HEK293 (cell line): ENCODE data around the gene DAZAP1.

Source experiments
- CTCF ChIA-PET: fragments of 350-600 bp; formaldehyde crosslinking; extraction: SDS; loops from one replicate; lab custom pipeline; 2021; ENCODE audit warnings: antibody characterized with exemption; lab: Yijun Ruan, JAX
- POLR2A ChIA-PET: fragments of 300-600 bp; formaldehyde crosslinking; extraction: SDS; loops from one replicate; lab custom pipeline; 2020; ENCODE audit warnings: antibody characterized with exemption, inconsistent platforms; lab: Yijun Ruan, JAX
- H3K27ac ChIP-seq: fragments of 200-500 bp; sonication (Bioruptor generic); 2 replicates; pipeline ENCODE4 v1.5.1; 2014; ENCODE audit warnings: low read depth, low read length, control low read depth, inconsistent platforms; ENCODE audit errors: extremely low read depth
- H3K36me3 ChIP-seq, 2 experiments: fragments of 200-500 bp in 1 of 2; sonication (Bioruptor generic) in 1 of 2; 1 replicate in 1 of 2; 2 replicates in 1 of 2; pipeline ENCODE4 v1.5.1; 2014 to 2017; ENCODE audit warnings: inconsistent platforms in 2 of 2, low read length in 2 of 2; ENCODE audit not compliant: control insufficient read depth in 2 of 2, insufficient read depth in 1 of 2
- H3K4me1 ChIP-seq: fragments of 200-500 bp; sonication (Bioruptor generic); 2 replicates; pipeline ENCODE4 v1.5.1; 2014; ENCODE audit warnings: mild to moderate bottlenecking, low read length, inconsistent platforms; ENCODE audit not compliant: control insufficient read depth, insufficient read depth
- H3K4me3 ChIP-seq: 2 replicates; pipeline ENCODE4 v1.5.1; 2011; ENCODE audit warnings: low read depth, mild to moderate bottlenecking, control low read depth, low read length, moderate library complexity
- H3K9me3 ChIP-seq: fragments of 200-500 bp; sonication (Bioruptor generic); 2 replicates; pipeline ENCODE4 v1.5.1; 2014; ENCODE audit warnings: low read depth, low read length, inconsistent platforms; ENCODE audit not compliant: control insufficient read depth, insufficient read depth
- AEBP2 ChIP-seq: fragments of 450-650 bp; formaldehyde crosslinking; IDR thresholded peaks from 2 replicates; pipeline ENCODE4 v1.5.1; 2016; ENCODE audit warnings: missing biosample characterization, missing genetic modification characterization, borderline replicate concordance
- BCL11B ChIP-seq: fragments of 450-650 bp; formaldehyde crosslinking; IDR thresholded peaks from 2 replicates; pipeline ENCODE4 v1.5.1; 2016; ENCODE audit warnings: low read depth, missing biosample characterization, missing genetic modification characterization
- HOXA7 ChIP-seq: sonication (generic); formaldehyde crosslinking; IDR thresholded peaks from 2 replicates; pipeline ENCODE4 v1.8.1; 2022; ENCODE audit warnings: missing genetic modification reagents, borderline replicate concordance
- KLF10 ChIP-seq: fragments of 450-650 bp; IDR thresholded peaks from 2 replicates; pipeline ENCODE4 v1.5.1; 2018; ENCODE audit warnings: missing biosample characterization, mild to moderate bottlenecking, missing genetic modification characterization
- OSR2 ChIP-seq: fragments of 450-650 bp; formaldehyde crosslinking; IDR thresholded peaks from 2 replicates; pipeline ENCODE4 v1.5.1; 2016; ENCODE audit warnings: missing biosample characterization, missing genetic modification characterization
- SETDB1 ChIP-seq: IDR thresholded peaks from one replicate; pipeline ENCODE4 v1.6.1; 2017; ENCODE audit warnings: mild to moderate bottlenecking, low read length, moderate library complexity, mixed read lengths; ENCODE audit not compliant: insufficient read length
- SP2 ChIP-seq: fragments of 450-650 bp; formaldehyde crosslinking; IDR thresholded peaks from 2 replicates; pipeline ENCODE4 v1.5.1; 2016; ENCODE audit warnings: missing biosample characterization, missing genetic modification characterization
- TRIM28 ChIP-seq: IDR thresholded peaks from 2 replicates; pipeline ENCODE4 v1.6.1; 2011; ENCODE audit warnings: low read length, control low read depth, borderline replicate concordance
- ZBTB21 ChIP-seq: fragments of 450-650 bp; formaldehyde crosslinking; IDR thresholded peaks from 2 replicates; pipeline ENCODE4 v1.5.1; 2017; ENCODE audit warnings: missing biosample characterization, missing genetic modification characterization
- ZBTB48 ChIP-seq: fragments of 450-650 bp; formaldehyde crosslinking; IDR thresholded peaks from 2 replicates; pipeline ENCODE4 v1.5.1; 2016; ENCODE audit warnings: missing biosample characterization, missing genetic modification characterization
- ZFHX2 ChIP-seq: fragments of 450-650 bp; formaldehyde crosslinking; conservative IDR thresholded peaks from 2 replicates; pipeline ENCODE4 v1.5.1; 2016; ENCODE audit warnings: missing biosample characterization, missing genetic modification characterization
- ZIC2 ChIP-seq: fragments of 450-650 bp; formaldehyde crosslinking; IDR thresholded peaks from 2 replicates; pipeline ENCODE4 v1.5.1; 2016; ENCODE audit warnings: missing biosample characterization, missing genetic modification characterization
- ZNF138 ChIP-seq: fragments of 450-650 bp; formaldehyde crosslinking; IDR thresholded peaks from 2 replicates; pipeline ENCODE4 v1.5.1; 2016; ENCODE audit warnings: missing biosample characterization, missing genetic modification characterization, borderline replicate concordance
- ZNF140 ChIP-seq: fragments of 450-650 bp; formaldehyde crosslinking; IDR thresholded peaks from 2 replicates; pipeline ENCODE4 v1.5.1; 2016; ENCODE audit warnings: missing biosample characterization, missing genetic modification characterization
- ZNF146 ChIP-seq: fragments of 450-650 bp; formaldehyde crosslinking; IDR thresholded peaks from 2 replicates; pipeline ENCODE4 v1.5.1; 2016; ENCODE audit warnings: missing biosample characterization, missing genetic modification characterization
- ZNF155 ChIP-seq: fragments of 450-650 bp; formaldehyde crosslinking; IDR thresholded peaks from 2 replicates; pipeline ENCODE4 v1.5.1; 2016; ENCODE audit warnings: missing biosample characterization, missing genetic modification characterization
- ZNF202 ChIP-seq: fragments of 450-650 bp; formaldehyde crosslinking; IDR thresholded peaks from 2 replicates; pipeline ENCODE4 v1.5.1; 2016; ENCODE audit warnings: missing biosample characterization, missing genetic modification characterization, borderline replicate concordance
- ZNF266 ChIP-seq: fragments of 450-650 bp; formaldehyde crosslinking; IDR thresholded peaks from 2 replicates; pipeline ENCODE4 v1.5.1; 2016; ENCODE audit warnings: missing biosample characterization, missing genetic modification characterization, low read depth
- ZNF274 ChIP-seq, 2 experiments: fragments of 200-500 bp in 1 of 2; fragments of 450-650 bp in 1 of 2; sonication (Bioruptor generic) in 1 of 2; formaldehyde crosslinking in 1 of 2; IDR thresholded peaks; 2 replicates each; pipeline versions ENCODE4 v1.5.1 to v1.6.1; 2014 to 2016; ENCODE audit warnings: borderline replicate concordance in 1 of 2, inconsistent platforms in 1 of 2, low read length in 1 of 2, missing biosample characterization in 1 of 2, missing genetic modification characterization in 1 of 2
- ZNF335 ChIP-seq: fragments of 450-650 bp; formaldehyde crosslinking; conservative IDR thresholded peaks from 2 replicates; pipeline ENCODE4 v1.5.1; 2016; ENCODE audit warnings: missing biosample characterization, missing genetic modification characterization
- ZNF341 ChIP-seq: fragments of 450-650 bp; formaldehyde crosslinking; IDR thresholded peaks from 2 replicates; pipeline ENCODE4; 2016; ENCODE audit warnings: low read depth, missing biosample characterization, missing genetic modification characterization
- ZNF37A ChIP-seq: fragments of 450-650 bp; IDR thresholded peaks from 2 replicates; pipeline ENCODE4 v1.5.1; 2018; ENCODE audit warnings: missing biosample characterization, missing genetic modification characterization
- ZNF394 ChIP-seq: fragments of 450-650 bp; formaldehyde crosslinking; IDR thresholded peaks from 2 replicates; pipeline ENCODE4 v1.5.1; 2016; ENCODE audit warnings: missing biosample characterization, missing genetic modification characterization, mild to moderate bottlenecking, moderate library complexity, borderline replicate concordance
- ZNF398 ChIP-seq: fragments of 450-650 bp; formaldehyde crosslinking; IDR thresholded peaks from 2 replicates; pipeline ENCODE4 v1.5.1; 2017; ENCODE audit warnings: missing biosample characterization, missing genetic modification characterization
- ZNF404 ChIP-seq: fragments of 450-650 bp; formaldehyde crosslinking; IDR thresholded peaks from 2 replicates; pipeline ENCODE4 v1.5.1; 2017; ENCODE audit warnings: missing biosample characterization, missing genetic modification characterization
- ZNF501 ChIP-seq: fragments of 450-650 bp; formaldehyde crosslinking; IDR thresholded peaks from 2 replicates; pipeline ENCODE4 v1.5.1; 2016; ENCODE audit warnings: missing biosample characterization, missing genetic modification characterization
- ZNF514 ChIP-seq: fragments of 450-650 bp; formaldehyde crosslinking; IDR thresholded peaks from 2 replicates; pipeline ENCODE4 v1.5.1; 2016; ENCODE audit warnings: missing biosample characterization, missing genetic modification characterization
- ZNF544 ChIP-seq: fragments of 450-650 bp; formaldehyde crosslinking; IDR thresholded peaks from 2 replicates; pipeline ENCODE4 v1.5.0; 2017; ENCODE audit warnings: missing biosample characterization, missing genetic modification characterization
- ZNF560 ChIP-seq: fragments of 450-650 bp; formaldehyde crosslinking; IDR thresholded peaks from 2 replicates; pipeline ENCODE4 v1.5.1; 2017; ENCODE audit warnings: missing biosample characterization, missing genetic modification characterization, borderline replicate concordance
- ZNF600 ChIP-seq: fragments of 450-650 bp; formaldehyde crosslinking; IDR thresholded peaks from 2 replicates; pipeline ENCODE4 v1.5.1; 2016; ENCODE audit warnings: missing biosample characterization, missing genetic modification characterization
- ZNF660 ChIP-seq: fragments of 450-650 bp; IDR thresholded peaks from 2 replicates; pipeline ENCODE4 v1.5.1; 2018; ENCODE audit warnings: missing biosample characterization, mild to moderate bottlenecking, missing genetic modification characterization
- ZSCAN23 ChIP-seq: fragments of 450-650 bp; formaldehyde crosslinking; IDR thresholded peaks from 2 replicates; pipeline ENCODE4 v1.5.1; 2016; ENCODE audit warnings: missing biosample characterization, missing genetic modification characterization
- ZSCAN30 ChIP-seq: fragments of 450-650 bp; IDR thresholded peaks from 2 replicates; pipeline ENCODE4 v1.5.1; 2018; ENCODE audit warnings: missing biosample characterization, mild to moderate bottlenecking, missing genetic modification characterization, moderate library complexity
- TF ChIP-seq, protein P1 (sequence below): fragments of 450-650 bp; formaldehyde crosslinking; IDR thresholded peaks from 2 replicates; pipeline ENCODE4 v1.5.1; 2016; ENCODE audit warnings: missing biosample characterization, missing genetic modification characterization

The DAZAP1 gene

GRCh38 chr19:1453525-1454364 is 46.4 kb downstream of the DAZAP1 start (continued):
- TF ChIP-seq ZBTB48 (peak; percentile 88), ZNF501 (no peak), ZSCAN30 (tag by site-specific recombination) (0 out of 2 replicates have a peak, but pooled peaks have one; percentile 14), ZNF600 (0 out of 2 replicates have a peak, but pooled peaks have one; percentile 11), ZNF335 (tag by site-specific recombination) (peak; percentile 55), HOXA7 (CRISPR knock-in tag) (no peak), ZFHX2 (tag by site-specific recombination) (peak; percentile 99), ZNF398 (tag by site-specific recombination) (no peak), ZNF514 (tag by site-specific recombination) (no peak), ZNF140 (tag by site-specific recombination) (no peak), SP2 (peak; percentile 81), TRIM28 (no peak), ZNF544 (tag by site-specific recombination) (no peak), ZSCAN23 (tag by site-specific recombination) (no peak), ZNF404 (tag by site-specific recombination) (no peak), KLF10 (0 out of 2 replicates have a peak, but pooled peaks have one; percentile 10), OSR2 (no peak), ZNF341 (tag by site-specific recombination) (peak; percentile 35; the same call in 1 of the 2 replicates), ZBTB21 (tag by site-specific recombination) (no peak), ZNF138 (tag by site-specific recombination) (no peak), BCL11B (tag by site-specific recombination) (0 out of 2 replicates have a peak, but pooled peaks have one; percentile 43)
- TF ChIP-seq, all 188 proteins: peak for 21

- Histone ChIP-seq H3K9me3 (no peaks in the 10 kb centered on the region), H3K4me1 (no peaks in the 10 kb centered on the region), H3K27ac (no peak overlapping the region), H3K36me3 (peaks cover 0 to 4% of the 10 kb centered on the region in 2 experiments; a peak in 1 of 3 replicates), H3K4me3 (no peak overlapping the region)
- ChIA-PET CTCF (interaction anchor here (0.5 to 3.3 kb wide), 6 partner anchors 10 to 371 kb away, joined by 3 to 21 read pairs (median 4); no protein-coding TSS in a partner anchor), POLR2A (interaction anchor here (0.5 to 1.6 kb wide), 3 partner anchors 12 to 202 kb away, joined by 3 to 4 read pairs (median 4); no protein-coding TSS in a partner anchor)
- TF ChIP-seq ZNF394 (tag by site-specific recombination) (peak; percentile 49; the same call in 1 of the 2 replicates), ZNF560 (tag by site-specific recombination) (no peak), ZNF274 (IDR thresholded peaks at IDR 0.05; ENCODE audit: low read length) (no peak), ZNF274 (tag by site-specific recombination; IDR thresholded peaks at IDR 0.05; ENCODE audit: borderline replicate concordance) (no peak), ZNF202 (tag by site-specific recombination) (no peak), BCL11B (tag by site-specific recombination) (no peak), ZIC2 (tag by site-specific recombination) (peak; percentile 67), AEBP2 (tag by site-specific recombination) (no peak), ZNF266 (tag by site-specific recombination) (no peak), ZNF155 (no peak), ZNF341 (tag by site-specific recombination) (no peak), ZNF660 (tag by site-specific recombination) (no peak), ZNF146 (no peak), ZBTB48 (no peak), ZNF37A (no peak), SETDB1 (no peak)
- TF ChIP-seq, protein P1, sequence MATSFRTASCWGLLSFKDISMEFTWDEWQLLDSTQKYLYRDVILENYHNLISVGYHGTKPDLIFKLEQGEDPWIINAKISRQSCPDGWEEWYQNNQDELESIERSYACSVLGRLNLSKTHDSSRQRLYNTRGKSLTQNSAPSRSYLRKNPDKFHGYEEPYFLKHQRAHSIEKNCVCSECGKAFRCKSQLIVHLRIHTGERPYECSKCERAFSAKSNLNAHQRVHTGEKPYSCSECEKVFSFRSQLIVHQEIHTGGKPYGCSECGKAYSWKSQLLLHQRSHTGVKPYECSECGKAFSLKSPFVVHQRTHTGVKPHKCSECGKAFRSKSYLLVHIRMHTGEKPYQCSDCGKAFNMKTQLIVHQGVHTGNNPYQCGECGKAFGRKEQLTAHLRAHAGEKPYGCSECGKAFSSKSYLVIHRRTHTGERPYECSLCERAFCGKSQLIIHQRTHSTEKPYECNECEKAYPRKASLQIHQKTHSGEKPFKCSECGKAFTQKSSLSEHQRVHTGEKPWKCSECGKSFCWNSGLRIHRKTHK = no peak
These were observed 47.6 kb downstream of the DAZAP1 start for GRCh38 chr19:1455002-1455335.
